GM19099 (cell line): Measurements from ENCODE around the gene IGF1R.

Experiments used
- POLR2A ChIP-seq: IDR thresholded peaks from 3 replicates; pipeline ENCODE4 v1.6.1; 2011; ENCODE audit warnings: low read depth; ENCODE audit not compliant: insufficient read length; ENCODE audit errors: extremely low read depth

Gene IGF1R

DNA sequence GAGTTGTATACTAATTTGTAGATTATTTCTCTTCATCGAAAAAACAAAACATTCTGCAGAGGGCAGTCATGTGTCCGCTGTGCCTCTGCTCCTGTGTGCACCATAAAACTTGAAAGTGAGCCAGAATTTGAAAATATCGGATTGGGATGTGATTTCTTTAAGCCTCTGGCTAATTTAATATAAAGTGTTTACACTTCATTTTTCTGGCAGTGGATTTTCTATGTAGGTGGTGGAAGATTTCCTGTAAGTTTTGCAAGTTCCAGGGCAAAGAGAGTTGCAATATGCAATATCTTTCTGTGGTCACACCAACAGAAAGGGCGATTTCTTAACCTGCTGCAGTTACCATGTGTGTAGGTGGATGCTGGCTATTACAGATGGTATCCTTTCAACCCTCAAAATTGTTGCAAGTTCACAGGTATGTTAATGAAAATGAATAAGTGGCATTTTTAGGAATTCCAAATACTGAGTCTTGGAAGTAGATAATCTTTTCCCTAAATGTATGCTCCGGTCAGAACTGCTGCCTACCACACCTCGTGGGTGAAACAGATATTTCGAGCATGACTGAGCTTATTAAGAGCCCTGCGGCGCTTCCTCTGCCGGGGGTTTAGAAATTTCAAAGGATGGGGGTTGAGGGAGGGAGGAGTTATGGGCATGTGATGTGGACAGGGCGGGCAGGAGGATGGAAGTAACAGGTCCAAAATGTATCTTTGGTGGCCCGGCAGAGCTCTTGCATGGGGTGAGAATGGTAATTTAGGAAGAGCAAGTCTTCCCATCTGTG lies 225.3 kb downstream of the IGF1R start:
- TF ChIP-seq POLR2A = no peak

DNA sequence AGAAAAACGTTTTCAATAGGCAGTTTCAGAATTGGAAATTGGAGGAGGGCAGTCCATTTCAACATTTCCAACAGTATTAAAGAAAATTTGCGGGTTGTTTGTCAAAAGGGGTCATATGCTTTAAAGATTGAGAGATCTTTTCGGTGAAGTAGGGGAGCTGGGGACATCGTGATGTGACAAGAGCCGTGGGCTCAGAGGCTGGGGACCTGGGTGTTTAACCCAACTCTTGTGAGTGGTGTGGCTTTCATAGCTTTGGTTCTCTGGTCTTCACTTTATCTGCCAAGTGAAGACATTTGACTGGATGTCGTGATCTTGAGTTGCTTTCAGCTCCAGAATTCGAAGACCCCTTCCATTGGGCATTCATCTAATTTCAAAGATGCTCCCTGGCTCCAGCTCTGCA lies 226.0 kb downstream of the IGF1R start:
- TF ChIP-seq POLR2A = no peak

DNA sequence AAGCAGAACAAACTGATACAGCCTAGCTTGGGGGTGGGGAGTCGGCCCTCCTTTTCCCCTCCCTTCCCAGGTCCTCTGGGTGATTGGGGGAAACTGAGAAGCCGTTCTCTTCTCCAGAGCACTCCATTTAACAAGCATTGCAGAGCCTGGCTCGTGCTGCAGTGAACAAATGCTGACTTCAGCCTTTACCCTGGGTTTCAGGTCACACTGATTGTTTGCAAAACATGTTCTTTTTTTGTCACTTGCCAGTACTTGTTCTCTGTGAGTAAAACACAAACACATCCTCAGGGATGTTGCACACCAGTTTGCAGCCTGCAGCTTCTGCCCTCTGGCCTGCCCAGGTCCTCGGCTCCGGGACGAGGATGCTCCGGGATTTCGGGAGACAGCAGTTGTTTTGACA lies 226.4 kb downstream of the IGF1R start:
- no peak for TF ChIP-seq POLR2A

DNA sequence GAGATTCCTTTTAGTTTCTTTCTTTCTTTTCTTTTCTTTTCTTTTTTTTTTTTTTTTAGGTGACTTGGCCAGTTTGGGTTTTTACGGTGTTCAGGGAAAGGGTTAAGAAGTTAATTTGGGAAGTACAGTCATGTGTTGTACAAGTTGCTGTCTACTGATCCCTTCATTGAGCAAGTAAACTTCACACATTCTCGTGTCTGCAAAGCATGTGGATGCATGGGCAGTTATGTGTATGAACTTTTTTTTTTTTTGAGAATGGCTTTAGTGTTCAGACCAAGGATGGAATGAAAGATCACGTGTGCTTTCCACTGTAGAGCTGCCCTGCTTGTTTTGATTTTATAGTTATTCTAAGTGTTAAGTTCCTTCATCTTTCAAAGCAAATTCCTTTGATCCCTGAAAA lies 227.0 kb downstream of the IGF1R start:
- TF ChIP-seq POLR2A = no peak

DNA sequence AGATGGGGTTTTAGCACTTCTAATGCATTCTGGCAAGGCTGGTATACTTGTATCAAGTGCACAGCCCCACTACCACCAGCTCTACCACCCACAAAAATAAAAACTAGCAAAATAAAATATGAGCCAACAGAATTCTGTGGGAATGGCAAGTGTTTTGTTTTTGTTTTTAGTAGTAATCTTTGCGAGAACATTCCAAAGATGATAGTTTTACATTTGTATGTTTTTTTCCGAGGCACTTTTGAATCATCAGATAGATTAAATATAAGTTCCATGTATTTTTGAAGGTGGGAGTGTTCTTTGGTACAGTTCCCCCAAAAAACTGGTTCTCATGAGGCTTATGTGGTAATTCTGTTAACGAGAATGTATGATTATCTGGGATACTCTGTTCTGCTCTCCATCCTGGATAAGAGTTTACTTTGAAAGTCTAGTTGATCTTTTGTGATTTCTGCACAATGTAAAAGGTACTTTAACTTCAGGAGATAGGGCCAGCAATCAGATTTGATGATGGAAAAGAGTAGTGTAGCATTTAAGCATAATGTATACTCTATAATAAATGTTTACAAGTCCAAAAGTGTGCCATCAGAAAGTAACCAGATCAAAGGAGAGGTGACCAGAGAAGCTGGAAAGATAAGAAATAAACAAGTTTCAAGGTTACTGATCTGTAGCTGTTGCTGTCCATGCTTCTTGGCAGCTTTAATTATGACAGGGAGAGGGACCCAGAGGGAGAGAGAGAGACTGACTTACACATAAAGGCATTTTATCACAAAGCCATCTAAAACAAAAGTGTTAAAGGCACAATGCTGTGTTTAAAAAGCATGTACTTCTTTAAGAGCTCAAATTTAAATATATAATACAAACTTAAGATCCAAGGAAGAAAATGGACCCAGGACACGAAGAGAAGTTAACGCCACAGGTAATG lies 228.4 kb downstream of the IGF1R start:
- TF ChIP-seq POLR2A = no peak

DNA sequence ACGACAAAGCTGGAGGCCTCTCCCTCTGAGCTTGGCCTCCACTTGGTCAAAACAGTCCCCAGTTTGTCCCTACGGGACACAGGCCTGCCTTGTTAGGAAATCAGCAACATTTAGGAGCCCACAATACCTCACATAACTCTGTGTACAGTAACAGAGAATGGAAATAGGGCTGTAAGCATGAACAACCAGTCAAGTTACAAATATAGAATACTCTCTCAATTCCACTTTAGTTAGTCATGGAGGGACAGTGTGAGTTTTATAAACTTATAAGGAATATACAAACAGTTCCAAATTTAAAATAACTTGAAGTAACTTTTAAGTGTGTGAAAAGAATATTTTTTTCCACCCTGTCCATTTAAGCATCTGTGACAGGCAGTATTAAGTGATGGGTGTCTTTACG lies 229.8 kb downstream of the IGF1R start:
- TF ChIP-seq POLR2A = no peak

DNA sequence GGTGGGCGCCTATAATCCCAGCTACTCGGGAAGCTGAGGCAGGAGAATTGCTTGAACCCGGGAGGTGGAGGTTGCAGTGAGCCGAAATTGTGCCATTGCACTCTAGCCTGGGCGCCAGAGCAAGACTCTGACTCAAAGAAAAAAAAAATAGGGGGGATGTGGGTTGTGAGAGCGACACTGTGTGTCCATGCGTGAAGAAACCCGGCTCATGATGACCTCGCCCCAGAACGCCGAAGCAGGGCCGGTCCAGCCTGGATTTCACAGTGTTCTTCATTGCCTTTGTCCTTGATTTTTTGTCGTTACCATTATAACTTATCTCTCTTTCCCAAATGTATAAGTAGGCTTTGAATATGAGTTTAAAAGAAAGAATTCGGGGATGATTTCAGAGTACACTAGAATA lies 230.5 kb downstream of the IGF1R start:
- no peak for TF ChIP-seq POLR2A

DNA sequence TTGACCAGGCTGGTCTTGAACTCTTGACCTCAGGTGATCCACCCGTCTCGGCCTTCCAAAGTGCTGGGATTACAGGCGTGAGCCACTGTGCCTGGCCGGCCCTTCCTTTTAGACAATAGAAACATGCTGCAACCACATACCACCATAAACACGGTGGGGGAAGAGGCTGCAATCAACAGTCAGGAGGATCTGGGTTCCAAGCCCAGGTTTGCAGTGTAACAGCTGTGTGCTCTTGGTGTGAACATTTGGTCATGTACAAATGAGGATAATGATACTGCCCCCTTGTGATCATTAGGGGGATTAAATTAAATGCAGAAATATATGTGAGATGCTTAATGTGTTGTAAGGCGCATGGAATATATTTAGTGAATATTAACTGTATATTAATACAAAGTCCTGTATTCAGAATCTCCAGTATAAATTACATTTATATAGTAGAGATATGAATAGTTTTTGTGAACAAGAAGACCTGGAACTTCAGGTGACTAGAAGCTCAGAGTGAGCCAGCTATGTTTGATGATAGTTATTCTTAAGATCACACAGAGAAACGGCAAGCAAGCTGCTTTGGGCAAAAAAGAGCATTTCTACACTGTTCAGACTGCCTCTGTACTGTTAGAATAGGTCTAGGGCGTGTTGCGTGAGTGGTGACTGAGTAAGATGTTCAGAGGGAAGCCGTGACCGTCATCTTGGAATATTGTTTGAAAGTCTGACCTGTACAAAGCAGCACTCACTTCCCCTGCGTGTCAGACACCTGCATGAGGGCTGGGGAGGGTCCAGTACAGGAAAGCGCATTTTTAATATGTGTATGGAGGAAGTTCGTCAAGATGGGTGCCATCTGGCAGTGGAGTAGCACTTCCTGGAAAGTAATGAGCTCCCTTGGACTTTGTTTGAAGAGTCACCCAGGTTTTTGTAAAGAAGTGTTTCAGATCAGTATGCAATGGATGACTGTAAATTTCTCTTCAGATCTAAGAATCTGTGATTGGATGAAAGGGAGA lies 233.5 kb downstream of the IGF1R start:
- no peak for TF ChIP-seq POLR2A

DNA sequence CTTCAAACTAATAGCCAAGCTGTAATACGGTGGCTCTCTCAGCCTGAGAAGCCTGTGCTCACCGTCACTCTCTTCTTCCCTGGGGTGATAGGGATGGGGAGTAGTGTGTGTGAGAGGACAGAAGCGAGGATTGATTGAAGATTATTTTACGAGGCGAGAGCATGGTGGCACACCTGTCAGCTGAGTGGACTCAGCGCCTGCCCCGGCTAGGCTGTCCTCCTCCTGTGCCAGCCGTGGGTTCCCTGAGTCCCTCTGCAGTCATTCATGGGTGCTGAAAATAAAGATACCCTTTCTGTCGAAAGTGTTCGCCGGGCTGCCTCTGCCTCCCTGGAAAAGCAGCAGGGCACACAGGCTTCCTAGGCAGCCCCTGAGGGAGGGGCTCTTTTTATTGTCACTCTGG lies 235.1 kb downstream of the IGF1R start:
- TF ChIP-seq POLR2A = no peak

DNA sequence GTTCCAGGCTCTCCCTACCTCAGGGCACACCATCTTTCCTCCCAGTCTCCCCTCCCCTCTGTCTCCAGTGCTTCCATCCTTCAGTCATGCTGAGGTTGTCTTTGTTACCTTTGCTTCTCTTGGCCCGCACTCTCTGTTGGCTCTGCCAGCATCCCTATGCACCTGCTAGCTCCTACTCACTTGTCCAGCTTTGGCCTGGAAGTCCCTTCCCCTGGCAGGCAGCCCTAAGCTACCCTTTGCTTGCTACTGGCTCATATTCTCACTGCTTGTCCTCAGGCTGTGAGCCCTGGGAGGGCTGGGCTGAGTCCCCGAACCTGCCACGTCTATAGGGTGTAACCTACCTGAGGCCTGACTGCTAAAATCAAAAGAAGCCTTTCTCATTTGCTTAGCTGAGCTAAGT lies 236.6 kb downstream of the IGF1R start:
- TF ChIP-seq POLR2A = no peak

DNA sequence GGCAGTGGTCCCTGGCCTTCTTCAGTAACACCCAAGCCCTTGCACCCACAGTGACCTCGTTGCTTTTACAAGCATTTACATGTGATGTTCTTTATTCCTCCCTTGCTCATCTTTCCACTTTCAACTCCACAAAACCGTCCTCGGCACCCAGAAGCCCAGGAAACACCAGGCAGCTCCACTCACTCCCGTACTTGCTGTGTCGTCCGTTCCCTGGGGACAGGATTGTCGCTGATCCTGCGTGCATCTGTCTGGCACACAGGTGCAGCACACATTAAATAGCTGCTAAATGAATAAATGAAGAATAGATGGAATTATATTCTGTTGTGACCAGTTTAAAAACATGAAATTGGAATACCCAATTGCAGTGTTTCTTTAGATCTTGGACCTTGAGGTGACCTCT lies 239.6 kb downstream of the IGF1R start:
- TF ChIP-seq POLR2A = no peak

DNA sequence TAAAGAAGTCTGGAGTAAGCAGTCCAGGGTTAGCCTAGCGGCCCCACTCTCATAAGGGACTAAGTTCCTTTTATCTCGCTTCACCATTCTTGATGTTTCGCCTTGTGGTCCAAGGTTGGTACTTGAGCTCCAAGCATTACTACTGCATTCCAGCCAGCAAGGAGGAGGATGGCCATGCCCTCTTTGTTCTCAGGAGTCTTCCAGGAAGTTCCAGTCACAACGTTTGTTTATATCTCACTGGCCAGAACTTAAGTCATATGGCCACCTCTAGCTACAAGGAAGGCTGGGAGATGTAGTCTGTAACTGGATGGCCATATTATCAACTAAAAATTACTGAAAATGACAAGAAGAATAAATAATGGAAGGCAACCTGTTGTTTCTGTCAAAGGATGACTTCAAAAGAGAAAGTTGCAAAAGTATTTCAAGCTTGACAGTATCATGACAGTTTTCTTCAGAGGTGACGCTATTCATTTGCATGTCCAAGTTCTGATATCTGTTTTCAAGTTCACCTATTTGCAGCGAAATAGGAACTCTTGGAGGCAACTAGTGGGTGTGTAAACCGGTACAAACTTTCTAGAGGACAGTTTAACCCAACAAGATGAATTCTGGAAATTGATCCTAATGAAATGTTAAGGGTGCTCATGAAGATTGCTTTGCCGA lies 240.6 kb downstream of the IGF1R start:
- TF ChIP-seq POLR2A = no peak

DNA sequence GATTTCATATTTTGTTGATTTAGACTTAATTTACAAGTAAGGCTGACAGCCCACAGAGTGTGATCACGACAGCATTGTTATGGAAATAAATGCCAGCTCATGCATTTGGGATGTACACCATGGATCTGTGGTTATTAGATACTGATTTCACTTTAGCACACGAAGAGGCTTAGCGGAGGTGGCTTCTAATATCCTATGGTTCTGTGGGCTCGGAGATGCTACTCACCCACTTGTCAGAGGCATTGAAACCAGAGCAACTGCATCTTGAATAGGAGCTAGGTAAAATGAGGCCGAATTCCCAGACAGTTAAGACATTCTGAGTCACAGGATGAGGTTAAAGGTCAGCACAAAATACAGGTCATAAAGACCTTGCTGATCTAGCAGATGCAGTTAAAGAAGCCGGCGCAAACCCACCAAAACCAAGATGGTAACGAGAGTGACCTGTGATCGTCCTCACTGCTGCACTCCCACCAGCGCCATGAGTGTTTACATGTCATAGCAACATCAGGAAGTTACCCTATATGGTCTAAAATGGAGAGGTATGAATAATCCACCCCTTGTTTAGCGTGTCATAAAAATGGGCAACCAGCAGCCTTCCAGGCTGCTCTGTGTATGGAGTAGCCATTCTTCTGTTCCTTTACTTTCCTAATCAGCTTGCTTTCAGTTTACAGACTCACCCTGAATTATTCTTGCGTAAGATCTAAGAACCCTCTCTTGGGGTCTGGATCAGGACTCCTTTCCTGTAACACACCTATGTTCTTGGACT lies 241.8 kb downstream of the IGF1R start:
- TF ChIP-seq POLR2A = no peak

DNA sequence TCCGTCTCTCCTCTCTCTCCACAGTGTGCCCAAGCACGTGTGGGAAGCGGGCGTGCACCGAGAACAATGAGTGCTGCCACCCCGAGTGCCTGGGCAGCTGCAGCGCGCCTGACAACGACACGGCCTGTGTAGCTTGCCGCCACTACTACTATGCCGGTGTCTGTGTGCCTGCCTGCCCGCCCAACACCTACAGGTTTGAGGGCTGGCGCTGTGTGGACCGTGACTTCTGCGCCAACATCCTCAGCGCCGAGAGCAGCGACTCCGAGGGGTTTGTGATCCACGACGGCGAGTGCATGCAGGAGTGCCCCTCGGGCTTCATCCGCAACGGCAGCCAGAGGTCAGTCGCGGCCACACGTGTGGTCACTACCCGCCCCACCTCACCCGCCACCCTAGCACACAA lies 243.0 kb downstream of the IGF1R start:
- TF ChIP-seq POLR2A = no peak
